WTC11 (cell line): Measurements from ENCODE around the gene FGF14. TPM values are rescaled to one million over a fixed set of nuclear protein-coding genes. Genes with fewer than 3 reads are reported as not detected.

Experiments
- ATAC-seq: fragments of 200-7000 bp; cut with Tn5 transposase; 2 replicates; pipeline ENCODE4 v1.10.0; 2021; ENCODE audit warnings: mild to moderate bottlenecking, moderate library complexity
- CTCF ChIA-PET: fragments of 300-600 bp; sonication (Branson Sonifier 250); formaldehyde crosslinking; loops from one replicate; lab custom pipeline; 2021; ENCODE audit warnings: antibody characterized with exemption; lab: Charles Lee
- POLR2A ChIA-PET: fragments of 350-600 bp; sonication (Branson Sonifier 250); formaldehyde crosslinking; loops from one replicate; lab custom pipeline; 2021; ENCODE audit warnings: antibody characterized with exemption; lab: Charles Lee
- DNase-seq: peaks from one replicate; pipeline ENCODE4 v3.0.0; 2021; ENCODE audit warnings: low spot score
- H3K27ac Mint-ChIP-seq: 2 replicates; pipeline ENCODE4 v1.8.0; 2021; ENCODE audit warnings: mixed read lengths
- H3K27me3 Mint-ChIP-seq: 2 replicates; pipeline ENCODE4 v1.8.0; 2021; ENCODE audit warnings: low read depth, mild to moderate bottlenecking, moderate library complexity, mixed read lengths
- H3K36me3 Mint-ChIP-seq: 2 replicates; pipeline ENCODE4 v1.8.0; 2021; ENCODE audit warnings: mixed read lengths
- H3K4me1 Mint-ChIP-seq: 2 replicates; pipeline ENCODE4 v1.8.0; 2022; ENCODE audit warnings: mixed read lengths
- H3K4me3 Mint-ChIP-seq: 2 replicates; pipeline ENCODE4 v1.8.0; 2021; ENCODE audit warnings: mild to moderate bottlenecking, moderate library complexity, mixed read lengths
- H3K9me3 Mint-ChIP-seq: 2 replicates; pipeline ENCODE4 v1.8.0; 2021; ENCODE audit warnings: mixed read lengths
- SOX15 ChIP-seq: fragments of 250-450 bp; sonication (Bioruptor Pico); IDR thresholded peaks from 2 replicates; pipeline ENCODE4 v1.9.0; 2021; ENCODE audit warnings: mild to moderate bottlenecking
- ZNF317 ChIP-seq: sonication (generic); formaldehyde crosslinking; IDR thresholded peaks from 2 replicates; pipeline ENCODE4 v1.8.1; 2023; ENCODE audit warnings: low read depth, mild to moderate bottlenecking, moderate library complexity, missing genetic modification reagents, borderline replicate concordance
- total RNA-seq: library from RNA; stranded (reverse); gene quantifications from 3 replicates; pipeline ENCODE4 v1.2.3, GENCODE V29; 2021
- TF ChIP-seq, protein P1 (sequence below): fragments of 250-450 bp; sonication (Bioruptor Pico); IDR thresholded peaks from 2 replicates; pipeline ENCODE4 v1.9.0; 2021; ENCODE audit warnings: mild to moderate bottlenecking, borderline replicate concordance
- TF ChIP-seq, protein P2 (sequence below): sonication (generic); formaldehyde crosslinking; IDR thresholded peaks from 2 replicates; pipeline ENCODE4 v1.8.0; 2022; ENCODE audit warnings: mild to moderate bottlenecking, missing genetic modification reagents
- TF ChIP-seq, protein P3 (sequence below): sonication (generic); formaldehyde crosslinking; IDR thresholded peaks from 2 replicates; pipeline ENCODE4 v1.8.0; 2023; ENCODE audit warnings: missing genetic modification reagents, mild to moderate bottlenecking, borderline replicate concordance
- TF ChIP-seq, protein P4 (sequence below): sonication (generic); formaldehyde crosslinking; IDR thresholded peaks from 2 replicates; pipeline ENCODE4 v1.8.0; 2023; ENCODE audit warnings: missing genetic modification reagents
- TF ChIP-seq, protein P5 (sequence below): sonication (generic); formaldehyde crosslinking; IDR thresholded peaks from 2 replicates; pipeline ENCODE4 v1.8.0; 2022; ENCODE audit warnings: mild to moderate bottlenecking, missing genetic modification reagents

FGF14 gene
- total RNA-seq, 1 experiment from 2014 or later, result 0.28 TPM

DNA sequence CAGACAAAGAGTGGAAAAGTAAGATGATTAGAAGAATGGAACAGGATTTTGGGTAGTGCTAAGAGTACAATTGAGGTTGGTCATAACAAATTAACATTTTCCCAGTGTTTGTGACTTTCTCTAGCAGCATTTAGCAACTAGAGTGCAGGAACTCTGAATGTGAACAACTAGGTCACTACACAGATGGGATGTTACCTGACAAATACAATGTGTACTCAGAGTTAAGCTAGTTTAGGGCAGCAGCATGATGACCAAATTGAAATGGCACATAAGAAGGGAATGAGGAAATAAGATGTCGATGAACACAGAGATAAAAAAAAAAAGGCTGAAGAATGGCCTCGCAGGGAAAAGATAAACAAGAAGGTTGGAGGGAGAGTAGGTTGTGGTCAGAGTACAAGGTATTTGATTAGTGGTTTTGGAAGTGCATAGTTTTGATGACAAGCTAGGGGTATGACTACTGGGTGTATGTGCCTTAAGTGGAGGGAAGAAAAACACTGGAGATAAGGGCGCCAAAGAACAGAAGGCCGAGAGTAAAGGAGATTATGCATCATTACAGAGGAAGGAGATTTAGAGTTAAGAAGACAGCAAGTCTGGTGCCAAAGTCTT lies 381.1 kb downstream of the FGF14 start (continued):
- TF ChIP-seq, protein P1, sequence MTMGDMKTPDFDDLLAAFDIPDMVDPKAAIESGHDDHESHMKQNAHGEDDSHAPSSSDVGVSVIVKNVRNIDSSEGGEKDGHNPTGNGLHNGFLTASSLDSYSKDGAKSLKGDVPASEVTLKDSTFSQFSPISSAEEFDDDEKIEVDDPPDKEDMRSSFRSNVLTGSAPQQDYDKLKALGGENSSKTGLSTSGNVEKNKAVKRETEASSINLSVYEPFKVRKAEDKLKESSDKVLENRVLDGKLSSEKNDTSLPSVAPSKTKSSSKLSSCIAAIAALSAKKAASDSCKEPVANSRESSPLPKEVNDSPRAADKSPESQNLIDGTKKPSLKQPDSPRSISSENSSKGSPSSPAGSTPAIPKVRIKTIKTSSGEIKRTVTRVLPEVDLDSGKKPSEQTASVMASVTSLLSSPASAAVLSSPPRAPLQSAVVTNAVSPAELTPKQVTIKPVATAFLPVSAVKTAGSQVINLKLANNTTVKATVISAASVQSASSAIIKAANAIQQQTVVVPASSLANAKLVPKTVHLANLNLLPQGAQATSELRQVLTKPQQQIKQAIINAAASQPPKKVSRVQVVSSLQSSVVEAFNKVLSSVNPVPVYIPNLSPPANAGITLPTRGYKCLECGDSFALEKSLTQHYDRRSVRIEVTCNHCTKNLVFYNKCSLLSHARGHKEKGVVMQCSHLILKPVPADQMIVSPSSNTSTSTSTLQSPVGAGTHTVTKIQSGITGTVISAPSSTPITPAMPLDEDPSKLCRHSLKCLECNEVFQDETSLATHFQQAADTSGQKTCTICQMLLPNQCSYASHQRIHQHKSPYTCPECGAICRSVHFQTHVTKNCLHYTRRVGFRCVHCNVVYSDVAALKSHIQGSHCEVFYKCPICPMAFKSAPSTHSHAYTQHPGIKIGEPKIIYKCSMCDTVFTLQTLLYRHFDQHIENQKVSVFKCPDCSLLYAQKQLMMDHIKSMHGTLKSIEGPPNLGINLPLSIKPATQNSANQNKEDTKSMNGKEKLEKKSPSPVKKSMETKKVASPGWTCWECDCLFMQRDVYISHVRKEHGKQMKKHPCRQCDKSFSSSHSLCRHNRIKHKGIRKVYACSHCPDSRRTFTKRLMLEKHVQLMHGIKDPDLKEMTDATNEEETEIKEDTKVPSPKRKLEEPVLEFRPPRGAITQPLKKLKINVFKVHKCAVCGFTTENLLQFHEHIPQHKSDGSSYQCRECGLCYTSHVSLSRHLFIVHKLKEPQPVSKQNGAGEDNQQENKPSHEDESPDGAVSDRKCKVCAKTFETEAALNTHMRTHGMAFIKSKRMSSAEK (CRISPR knock-in tag), result no peak
- TF ChIP-seq, protein P2, sequence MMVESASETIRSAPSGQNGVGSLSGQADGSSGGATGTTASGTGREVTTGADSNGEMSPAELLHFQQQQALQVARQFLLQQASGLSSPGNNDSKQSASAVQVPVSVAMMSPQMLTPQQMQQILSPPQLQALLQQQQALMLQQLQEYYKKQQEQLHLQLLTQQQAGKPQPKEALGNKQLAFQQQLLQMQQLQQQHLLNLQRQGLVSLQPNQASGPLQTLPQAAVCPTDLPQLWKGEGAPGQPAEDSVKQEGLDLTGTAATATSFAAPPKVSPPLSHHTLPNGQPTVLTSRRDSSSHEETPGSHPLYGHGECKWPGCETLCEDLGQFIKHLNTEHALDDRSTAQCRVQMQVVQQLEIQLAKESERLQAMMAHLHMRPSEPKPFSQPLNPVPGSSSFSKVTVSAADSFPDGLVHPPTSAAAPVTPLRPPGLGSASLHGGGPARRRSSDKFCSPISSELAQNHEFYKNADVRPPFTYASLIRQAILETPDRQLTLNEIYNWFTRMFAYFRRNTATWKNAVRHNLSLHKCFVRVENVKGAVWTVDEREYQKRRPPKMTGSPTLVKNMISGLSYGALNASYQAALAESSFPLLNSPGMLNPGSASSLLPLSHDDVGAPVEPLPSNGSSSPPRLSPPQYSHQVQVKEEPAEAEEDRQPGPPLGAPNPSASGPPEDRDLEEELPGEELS (CRISPR knock-in tag), result no peak
- TF ChIP-seq, all 79 proteins: peak for 0

DNA sequence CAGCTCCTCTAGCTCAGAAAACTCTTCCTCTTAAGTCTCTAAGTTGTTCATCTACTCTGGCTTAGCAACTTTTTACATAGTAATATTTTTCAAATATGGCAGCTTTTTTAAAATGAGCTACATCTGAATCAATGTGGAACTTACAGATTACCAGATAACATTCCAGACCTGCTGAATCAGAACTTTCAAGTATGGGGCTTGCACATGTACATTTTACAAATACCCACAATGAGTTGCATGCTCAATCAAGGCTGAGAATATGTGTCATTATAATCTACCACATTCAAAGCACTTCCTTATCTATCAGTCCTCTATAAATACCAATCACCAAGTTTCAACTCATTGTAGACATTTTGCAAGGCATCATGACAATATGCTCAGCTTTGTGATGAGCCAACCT lies 383.1 kb downstream of the FGF14 start:
- TF ChIP-seq, protein P3, sequence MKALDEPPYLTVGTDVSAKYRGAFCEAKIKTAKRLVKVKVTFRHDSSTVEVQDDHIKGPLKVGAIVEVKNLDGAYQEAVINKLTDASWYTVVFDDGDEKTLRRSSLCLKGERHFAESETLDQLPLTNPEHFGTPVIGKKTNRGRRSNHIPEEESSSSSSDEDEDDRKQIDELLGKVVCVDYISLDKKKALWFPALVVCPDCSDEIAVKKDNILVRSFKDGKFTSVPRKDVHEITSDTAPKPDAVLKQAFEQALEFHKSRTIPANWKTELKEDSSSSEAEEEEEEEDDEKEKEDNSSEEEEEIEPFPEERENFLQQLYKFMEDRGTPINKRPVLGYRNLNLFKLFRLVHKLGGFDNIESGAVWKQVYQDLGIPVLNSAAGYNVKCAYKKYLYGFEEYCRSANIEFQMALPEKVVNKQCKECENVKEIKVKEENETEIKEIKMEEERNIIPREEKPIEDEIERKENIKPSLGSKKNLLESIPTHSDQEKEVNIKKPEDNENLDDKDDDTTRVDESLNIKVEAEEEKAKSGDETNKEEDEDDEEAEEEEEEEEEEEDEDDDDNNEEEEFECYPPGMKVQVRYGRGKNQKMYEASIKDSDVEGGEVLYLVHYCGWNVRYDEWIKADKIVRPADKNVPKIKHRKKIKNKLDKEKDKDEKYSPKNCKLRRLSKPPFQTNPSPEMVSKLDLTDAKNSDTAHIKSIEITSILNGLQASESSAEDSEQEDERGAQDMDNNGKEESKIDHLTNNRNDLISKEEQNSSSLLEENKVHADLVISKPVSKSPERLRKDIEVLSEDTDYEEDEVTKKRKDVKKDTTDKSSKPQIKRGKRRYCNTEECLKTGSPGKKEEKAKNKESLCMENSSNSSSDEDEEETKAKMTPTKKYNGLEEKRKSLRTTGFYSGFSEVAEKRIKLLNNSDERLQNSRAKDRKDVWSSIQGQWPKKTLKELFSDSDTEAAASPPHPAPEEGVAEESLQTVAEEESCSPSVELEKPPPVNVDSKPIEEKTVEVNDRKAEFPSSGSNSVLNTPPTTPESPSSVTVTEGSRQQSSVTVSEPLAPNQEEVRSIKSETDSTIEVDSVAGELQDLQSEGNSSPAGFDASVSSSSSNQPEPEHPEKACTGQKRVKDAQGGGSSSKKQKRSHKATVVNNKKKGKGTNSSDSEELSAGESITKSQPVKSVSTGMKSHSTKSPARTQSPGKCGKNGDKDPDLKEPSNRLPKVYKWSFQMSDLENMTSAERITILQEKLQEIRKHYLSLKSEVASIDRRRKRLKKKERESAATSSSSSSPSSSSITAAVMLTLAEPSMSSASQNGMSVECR, result no peak
- TF ChIP-seq SOX15 (CRISPR knock-in tag), result no peak
- TF ChIP-seq, protein P4, sequence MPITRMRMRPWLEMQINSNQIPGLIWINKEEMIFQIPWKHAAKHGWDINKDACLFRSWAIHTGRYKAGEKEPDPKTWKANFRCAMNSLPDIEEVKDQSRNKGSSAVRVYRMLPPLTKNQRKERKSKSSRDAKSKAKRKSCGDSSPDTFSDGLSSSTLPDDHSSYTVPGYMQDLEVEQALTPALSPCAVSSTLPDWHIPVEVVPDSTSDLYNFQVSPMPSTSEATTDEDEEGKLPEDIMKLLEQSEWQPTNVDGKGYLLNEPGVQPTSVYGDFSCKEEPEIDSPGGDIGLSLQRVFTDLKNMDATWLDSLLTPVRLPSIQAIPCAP (CRISPR knock-in tag), result no peak
- Mint-ChIP-seq H3K4me1 (peaks cover 3% of the 10 kb centered on the region; the same call in 1 of the 2 replicates), H3K9me3 (peaks cover 32% of the 10 kb centered on the region), H3K27me3 (no peaks in the 10 kb centered on the region), H3K4me3 (no peak overlapping the region), H3K27ac (no peak overlapping the region), H3K36me3 (peaks cover 23% of the 10 kb centered on the region)
- no peak for ATAC-seq
- POLR2A ChIA-PET, result no interaction called here
- CTCF ChIA-PET, result no interaction called here
- no peak for DNase-seq

DNA sequence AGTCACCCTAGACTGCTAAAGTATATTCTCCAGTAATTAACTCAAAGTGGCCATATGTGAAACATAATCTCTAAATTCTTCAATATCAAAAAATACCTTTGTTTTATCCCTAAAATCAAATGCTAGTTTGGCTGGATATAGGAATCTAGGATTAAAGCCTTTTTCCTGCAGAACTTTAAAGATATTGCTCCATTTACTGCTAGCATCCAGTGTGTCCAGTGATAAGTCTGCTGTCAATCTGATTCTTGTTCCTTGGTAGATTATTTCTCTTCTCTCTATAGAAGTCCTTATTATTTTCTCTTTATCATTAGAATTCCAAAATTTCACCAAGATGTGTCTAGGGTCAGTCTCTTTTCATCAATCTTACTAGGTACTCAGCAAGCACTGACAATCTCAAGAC lies 384.6 kb downstream of the FGF14 start:
- ChIA-PET POLR2A (no interaction called here), CTCF (interaction anchor here (0.5 kb wide), 1 partner anchor 219 kb away, joined by 3 read pairs; no protein-coding TSS in a partner anchor)
- Mint-ChIP-seq H3K27ac (no peak overlapping the region), H3K27me3 (no peaks in the 10 kb centered on the region), H3K9me3 (peaks cover 32% of the 10 kb centered on the region), H3K4me3 (no peak overlapping the region), H3K4me1 (peaks cover 3% of the 10 kb centered on the region; the same call in 1 of the 2 replicates), H3K36me3 (peaks cover 23% of the 10 kb centered on the region)
- ATAC-seq, result no peak
- no peak for DNase-seq
- TF ChIP-seq, protein P5, sequence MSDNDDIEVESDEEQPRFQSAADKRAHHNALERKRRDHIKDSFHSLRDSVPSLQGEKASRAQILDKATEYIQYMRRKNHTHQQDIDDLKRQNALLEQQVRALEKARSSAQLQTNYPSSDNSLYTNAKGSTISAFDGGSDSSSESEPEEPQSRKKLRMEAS (CRISPR knock-in tag), result no peak
- TF ChIP-seq ZNF317 (CRISPR knock-in tag), result peak; percentile 94
